CD4-positive, alpha-beta T cell (primary cell): Measurements from ENCODE around the gene LPP. TPM values are rescaled to one million over a fixed set of nuclear protein-coding genes. Genes with fewer than 3 reads are reported as not detected.

ENCODE experiments used
- ATAC-seq: fragments of 200-7000 bp; cut with Tn5 transposase; one replicate; pipeline ENCODE4 v1.10.0; 2022; ENCODE audit warnings: mild to moderate bottlenecking; ENCODE audit not compliant: poor library complexity
- CTCF ChIA-PET: fragments of 350-600 bp; sonication (Branson Sonifier 250); formaldehyde crosslinking; loops from one replicate; lab custom pipeline; 2021; ENCODE audit warnings: antibody characterized with exemption, inconsistent platforms; lab: Charles Lee
- POLR2A ChIA-PET: fragments of 350-600 bp; sonication (Branson Sonifier 250); formaldehyde crosslinking; loops from one replicate; lab custom pipeline; 2021; ENCODE audit warnings: antibody characterized with exemption, inconsistent platforms; lab: Charles Lee
- DNase-seq, 14 experiments: peaks; one replicate each; pipeline ENCODE4 v3.0.0-alpha.2; 2013 to 2020; ENCODE audit warnings: mixed read lengths in 2 of 14
- H3K27ac ChIP-seq, 2 donors: one replicate each; pipeline versions ENCODE4 v1.5.1 to v1.7.0; 2013; ENCODE audit warnings: low read length in 2 of 2, low read depth in 1 of 2, mild to moderate bottlenecking in 1 of 2
- H3K27me3 ChIP-seq, 2 experiments: 1 replicate in 1 of 2; 2 replicates in 1 of 2; pipeline versions ENCODE4 v1.6.1 to v1.7.0; 2013; ENCODE audit warnings: low read length in 2 of 2, control low read depth in 1 of 2, mild to moderate bottlenecking in 1 of 2, moderate library complexity in 1 of 2; ENCODE audit not compliant: insufficient read depth in 2 of 2, control insufficient read depth in 1 of 2
- H3K36me3 ChIP-seq: one replicate; pipeline ENCODE4 v1.6.1; 2013; ENCODE audit warnings: low read length, control low read depth; ENCODE audit not compliant: insufficient read depth
- H3K4me1 ChIP-seq: one replicate; pipeline ENCODE4 v1.6.1; 2013; ENCODE audit warnings: low read length, control low read depth; ENCODE audit not compliant: insufficient read depth
- H3K4me3 ChIP-seq: one replicate; pipeline ENCODE4 v1.5.1; 2013; ENCODE audit warnings: mild to moderate bottlenecking, low read length, moderate library complexity
- H3K9me3 ChIP-seq, 2 experiments: 1 replicate in 1 of 2; 2 replicates in 1 of 2; pipeline versions ENCODE4 v1.6.1 to v1.7.0; 2013; ENCODE audit warnings: low read length in 2 of 2, mild to moderate bottlenecking in 2 of 2, control low read depth in 1 of 2, moderate library complexity in 1 of 2; ENCODE audit not compliant: control insufficient read depth in 1 of 2, insufficient read depth in 1 of 2
- H3K27ac Mint-ChIP-seq: one replicate; pipeline ENCODE4 v1.8.0; 2020; ENCODE audit warnings: mixed read lengths
- H3K27me3 Mint-ChIP-seq: one replicate; pipeline ENCODE4 v1.8.0; 2021; ENCODE audit warnings: mixed read lengths
- H3K36me3 Mint-ChIP-seq: one replicate; pipeline ENCODE4 v1.8.0; 2021; ENCODE audit warnings: low read depth, mixed read lengths
- H3K4me1 Mint-ChIP-seq: one replicate; pipeline ENCODE4 v1.8.0; 2021; ENCODE audit warnings: low read depth, mixed read lengths
- H3K4me3 Mint-ChIP-seq: one replicate; pipeline ENCODE4 v1.8.0; 2020; ENCODE audit warnings: mild to moderate bottlenecking, mixed read lengths
- H3K9me3 Mint-ChIP-seq: one replicate; pipeline ENCODE4 v1.8.0; 2020; ENCODE audit warnings: mixed read lengths
- intact Hi-C, 2 experiments: fragments of 100-400 bp; cut with DNase I in 1 of 2; cut with micrococcal nuclease in 1 of 2; formaldehyde crosslinking; loops; one replicate each; pipeline versions ENCODE4 v1.15.1 to v1.9.0; 2023 to 2025; cut with DNase I, micrococcal nuclease
- total RNA-seq, 174 experiments: library from RNA in 2 of 174; stranded (reverse) in 2 of 174; gene quantifications; one replicate each; pipeline ENCODE4 v1.2.3 and lab custom pipeline; 2021 to 2026
- TF ChIP-seq, protein P1 (sequence below): fragments of 200-600 bp; IDR thresholded peaks from one replicate; pipeline ENCODE4 v1.8.0; 2022; ENCODE audit warnings: antibody characterized with exemption, mild to moderate bottlenecking

The LPP gene
- total RNA-seq, 2 experiments from 2014 or later = 45.6 to 45.9 TPM

DNA sequence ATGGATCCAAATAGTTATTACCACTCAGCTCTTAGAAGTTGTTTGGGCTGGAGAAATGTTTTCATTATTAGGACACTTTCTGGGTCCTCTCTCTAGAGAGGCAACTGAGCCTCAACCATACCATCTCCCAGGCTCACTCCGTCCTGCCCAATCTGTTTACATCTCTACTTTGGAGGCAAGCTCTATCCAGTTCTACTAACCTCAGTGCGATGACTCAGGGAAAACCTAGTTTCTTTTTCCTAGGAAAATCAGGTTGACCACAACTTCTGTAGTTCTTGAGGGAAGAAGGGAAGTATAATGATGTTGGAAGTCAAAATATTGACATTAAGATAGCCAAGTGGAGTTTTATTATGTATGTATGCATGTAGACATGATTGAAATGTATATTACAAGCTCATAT is 40.4 kb downstream of the LPP start:
- Histone ChIP-seq H3K27ac (no peak overlapping the region), H3K36me3 (peaks cover 3% of the 10 kb centered on the region), H3K9me3 (no peaks in the 10 kb centered on the region), H3K27me3 (no peaks in the 10 kb centered on the region), H3K4me3 (no peak overlapping the region), H3K4me1 (peaks cover 8% of the 10 kb centered on the region)
- intact Hi-C loops = no loop called here
- ATAC-seq (no peak), DNase-seq (no peak)
- Mint-ChIP-seq H3K4me1 (peaks cover 38% of the 10 kb centered on the region), H3K4me3 (no peak overlapping the region), H3K36me3 (peaks cover 42% of the 10 kb centered on the region), H3K9me3 (no peaks in the 10 kb centered on the region), H3K27me3 (no peaks in the 10 kb centered on the region), H3K27ac (no peak overlapping the region)
- CTCF ChIA-PET = no interaction called here
- TF ChIP-seq, protein P1, sequence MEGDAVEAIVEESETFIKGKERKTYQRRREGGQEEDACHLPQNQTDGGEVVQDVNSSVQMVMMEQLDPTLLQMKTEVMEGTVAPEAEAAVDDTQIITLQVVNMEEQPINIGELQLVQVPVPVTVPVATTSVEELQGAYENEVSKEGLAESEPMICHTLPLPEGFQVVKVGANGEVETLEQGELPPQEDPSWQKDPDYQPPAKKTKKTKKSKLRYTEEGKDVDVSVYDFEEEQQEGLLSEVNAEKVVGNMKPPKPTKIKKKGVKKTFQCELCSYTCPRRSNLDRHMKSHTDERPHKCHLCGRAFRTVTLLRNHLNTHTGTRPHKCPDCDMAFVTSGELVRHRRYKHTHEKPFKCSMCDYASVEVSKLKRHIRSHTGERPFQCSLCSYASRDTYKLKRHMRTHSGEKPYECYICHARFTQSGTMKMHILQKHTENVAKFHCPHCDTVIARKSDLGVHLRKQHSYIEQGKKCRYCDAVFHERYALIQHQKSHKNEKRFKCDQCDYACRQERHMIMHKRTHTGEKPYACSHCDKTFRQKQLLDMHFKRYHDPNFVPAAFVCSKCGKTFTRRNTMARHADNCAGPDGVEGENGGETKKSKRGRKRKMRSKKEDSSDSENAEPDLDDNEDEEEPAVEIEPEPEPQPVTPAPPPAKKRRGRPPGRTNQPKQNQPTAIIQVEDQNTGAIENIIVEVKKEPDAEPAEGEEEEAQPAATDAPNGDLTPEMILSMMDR = no peak
- POLR2A ChIA-PET = no interaction called here

DNA sequence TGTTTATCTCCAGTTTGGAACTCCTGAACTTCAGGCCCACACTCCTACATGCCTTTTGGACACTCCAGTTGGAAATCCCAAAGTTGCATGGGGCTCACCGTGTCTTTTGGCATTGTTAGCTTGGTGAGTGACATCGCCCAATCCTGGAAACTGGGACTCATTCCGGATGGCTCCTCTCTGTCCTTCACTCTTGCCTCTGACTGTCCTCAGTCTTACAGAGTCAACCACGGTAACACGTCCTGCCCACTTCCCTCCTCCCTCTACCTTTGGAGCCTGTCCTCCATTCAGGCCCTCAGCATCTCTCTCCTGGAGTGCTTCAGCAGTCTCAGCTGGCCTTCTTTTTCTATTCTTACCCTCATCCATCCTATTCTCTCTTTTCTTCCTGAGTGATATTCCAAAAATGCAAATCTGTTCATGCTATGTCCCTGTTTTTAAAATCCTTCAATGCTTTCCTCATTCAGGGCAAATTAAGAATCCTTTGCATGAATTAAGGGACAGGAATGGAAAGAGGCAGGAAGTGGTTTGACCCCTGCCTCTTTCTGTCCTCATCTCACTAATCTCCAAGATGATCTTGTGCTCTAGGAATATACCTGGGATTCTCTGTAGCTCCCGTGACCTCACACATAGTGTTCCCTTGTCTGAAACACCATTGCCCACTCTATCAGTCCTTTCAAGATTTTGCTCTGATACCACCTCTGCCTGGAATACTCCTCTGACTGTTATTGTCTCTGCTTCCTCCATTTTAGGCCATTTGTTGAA is 42.5 kb downstream of the LPP start:
- no peaks in the 10 kb centered on the region for H3K27me3 Mint-ChIP-seq
- no peaks in the 10 kb centered on the region for H3K9me3 Mint-ChIP-seq
- peaks cover 33% of the 10 kb centered on the region for H3K4me1 Mint-ChIP-seq
- H3K27ac ChIP-seq = no peak overlapping the region
- no peaks in the 10 kb centered on the region for H3K9me3 ChIP-seq
- ChIA-PET POLR2A (no interaction called here), CTCF (no interaction called here)
- no peak overlapping the region for H3K27ac Mint-ChIP-seq
- DNase-seq (no peak), ATAC-seq (no peak)
- H3K36me3 Mint-ChIP-seq = peaks cover 35% of the 10 kb centered on the region
- intact Hi-C loops = no loop called here
- H3K36me3 ChIP-seq = peaks cover 1% of the 10 kb centered on the region
- TF ChIP-seq, protein P1 = no peak
- no peak overlapping the region for H3K4me3 ChIP-seq
- no peak overlapping the region for H3K4me3 Mint-ChIP-seq
- H3K4me1 ChIP-seq = peaks cover 6% of the 10 kb centered on the region
- H3K27me3 ChIP-seq = no peaks in the 10 kb centered on the region

DNA sequence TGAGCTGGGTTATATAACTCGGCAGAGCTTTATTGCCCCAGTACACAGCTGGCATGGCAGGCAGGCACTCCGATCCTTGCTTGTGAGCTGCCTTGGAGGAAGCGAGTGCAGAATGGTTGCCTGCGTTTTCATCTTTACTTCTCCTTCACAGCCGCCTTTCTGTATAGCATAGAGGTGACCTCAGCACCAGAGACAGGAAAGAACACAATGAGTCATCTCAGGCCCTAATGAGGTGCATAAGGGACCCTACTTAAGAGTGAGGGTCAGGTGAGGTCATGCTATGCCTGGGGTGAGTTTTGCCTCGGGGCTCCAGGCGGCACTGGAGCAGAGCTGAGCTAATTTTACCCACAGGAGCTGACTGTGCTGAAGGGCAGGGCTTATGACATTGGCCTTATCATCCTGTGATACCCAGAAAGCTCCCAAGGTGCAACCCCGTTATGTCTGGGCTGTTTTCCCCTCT is 43.5 kb downstream of the LPP start:
- Mint-ChIP-seq H3K4me1 (peaks cover 30% of the 10 kb centered on the region), H3K27ac (no peak overlapping the region), H3K9me3 (no peaks in the 10 kb centered on the region), H3K27me3 (no peaks in the 10 kb centered on the region), H3K4me3 (no peak overlapping the region), H3K36me3 (peaks cover 27% of the 10 kb centered on the region)
- CTCF ChIA-PET = no interaction called here
- DNase-seq = no peak
- Histone ChIP-seq H3K4me1 (peaks cover 6% of the 10 kb centered on the region), H3K9me3 (no peaks in the 10 kb centered on the region), H3K36me3 (no peaks in the 10 kb centered on the region), H3K4me3 (no peak overlapping the region), H3K27me3 (no peaks in the 10 kb centered on the region), H3K27ac (no peak overlapping the region)
- intact Hi-C loops = no loop called here
- TF ChIP-seq, protein P1 = no peak
- no peak for ATAC-seq
- POLR2A ChIA-PET = interaction anchor here (1.1 kb wide), 1 partner anchor 11 kb away, joined by 3 read pairs; no protein-coding TSS in a partner anchor
